SK-N-SH (cell line): ENCODE data around the gene TLCD4. TPM values are rescaled to one million over a fixed set of nuclear protein-coding genes. Genes with fewer than 3 reads are reported as not detected.

Source experiments
- CTCF ChIA-PET: fragments of 300-600, 350-600 bp; formaldehyde crosslinking; extraction: SDS; loops from one replicate; lab custom pipeline; 2021; lab: Yijun Ruan, JAX
- POLR2A ChIA-PET: fragments of 350-600 bp; sonication (Branson Sonifier 250); formaldehyde crosslinking; extraction: SDS; loops from one replicate; lab custom pipeline; 2020; ENCODE audit warnings: antibody characterized with exemption, inconsistent platforms; lab: Yijun Ruan, JAX
- DNase-seq: peaks from one replicate; pipeline ENCODE4 v3.0.0; 2012
- H2AFZ ChIP-seq: fragments of 200-600 bp; sonication (generic); 2 replicates; pipeline ENCODE4 v1.8.1; 2016; ENCODE audit warnings: antibody characterized with exemption, mild to moderate bottlenecking, low read depth
- H3F3A ChIP-seq: fragments of 200-600 bp; sonication (generic); replicated peaks from 2 replicates; pipeline ENCODE3; 2016; ENCODE audit warnings: antibody characterized with exemption, mild to moderate bottlenecking; ENCODE audit not compliant: insufficient read depth
- H3K27ac ChIP-seq, 2 experiments: fragments of 200-500 bp in 1 of 2; fragments of 200-600 bp in 1 of 2; sonication (Bioruptor generic) in 1 of 2; sonication (generic), shearing (Covaris generic) in 1 of 2; 2 replicates each; pipeline versions ENCODE4 v1.5.1 to v1.6.1; 2014 to 2016; ENCODE audit warnings: low read depth in 2 of 2, inconsistent platforms in 1 of 2, low read length in 1 of 2, mild to moderate bottlenecking in 1 of 2, mixed read lengths in 1 of 2
- H3K27me3 ChIP-seq: fragments of 200-600 bp; sonication (generic), shearing (Covaris generic); 2 replicates; pipeline ENCODE4 v1.6.1; 2016; ENCODE audit warnings: mixed run types; ENCODE audit not compliant: insufficient read depth
- H3K36me3 ChIP-seq, 2 experiments: fragments of 200-500 bp in 1 of 2; fragments of 200-600 bp in 1 of 2; sonication (Bioruptor generic) in 1 of 2; sonication (generic) in 1 of 2; replicated peaks in 1 of 2; 2 replicates each; pipeline versions ENCODE3 to v1.5.1; 2014 to 2016; ENCODE audit warnings: low read length in 1 of 2, mild to moderate bottlenecking in 1 of 2; ENCODE audit not compliant: insufficient read depth in 2 of 2, control insufficient read depth in 1 of 2
- H3K4me1 ChIP-seq, 2 experiments: fragments of 200-500 bp in 1 of 2; fragments of 200-600 bp in 1 of 2; sonication (Bioruptor generic) in 1 of 2; sonication (generic), shearing (Covaris generic) in 1 of 2; 2 replicates each; pipeline versions ENCODE4 v1.5.1 to v1.6.1; 2014 to 2016; ENCODE audit warnings: low read depth in 1 of 2, low read length in 1 of 2, mixed run types in 1 of 2; ENCODE audit not compliant: insufficient read depth in 2 of 2, control insufficient read depth in 1 of 2
- H3K4me2 ChIP-seq: fragments of 200-600 bp; sonication (generic), shearing (Covaris generic); 2 replicates; pipeline ENCODE4 v1.6.1; 2017; ENCODE audit warnings: mixed run types
- H3K4me3 ChIP-seq, 2 experiments: fragments of 200-500 bp in 1 of 2; fragments of 200-600 bp in 1 of 2; sonication (Bioruptor generic) in 1 of 2; sonication (generic), shearing (Covaris generic) in 1 of 2; 2 replicates each; pipeline versions ENCODE4 v1.5.1 to v1.8.1; 2014 to 2016; ENCODE audit warnings: low read depth in 2 of 2, inconsistent platforms in 1 of 2, low read length in 1 of 2, mild to moderate bottlenecking in 1 of 2, mixed read lengths in 1 of 2, moderate library complexity in 1 of 2
- H3K79me2 ChIP-seq: fragments of 200-600 bp; sonication (generic); 2 replicates; pipeline ENCODE4 v1.8.1; 2017; ENCODE audit warnings: mild to moderate bottlenecking; ENCODE audit not compliant: insufficient read depth
- H3K9ac ChIP-seq: fragments of 200-600 bp; sonication (generic); 2 replicates; pipeline ENCODE4 v1.6.1; 2017; ENCODE audit warnings: mixed run types
- H3K9me2 ChIP-seq: fragments of 200-600 bp; sonication (generic); 2 replicates; pipeline ENCODE4 v1.6.1; 2017; ENCODE audit warnings: mixed run types
- H3K9me3 ChIP-seq: fragments of 200-600 bp; sonication (generic); 2 replicates; pipeline ENCODE4 v1.6.1; 2017; ENCODE audit warnings: mixed run types, mild to moderate bottlenecking, moderate library complexity
- H4K20me1 ChIP-seq: fragments of 200-600 bp; sonication (generic); 2 replicates; pipeline ENCODE4 v1.6.1; 2017; ENCODE audit warnings: mild to moderate bottlenecking, mixed run types; ENCODE audit not compliant: insufficient read depth
- CHD2 ChIP-seq: fragments of 150-350 bp; IDR thresholded peaks from 2 replicates; pipeline ENCODE4 v1.6.1; 2018; ENCODE audit warnings: low read length; ENCODE audit not compliant: partially characterized antibody
- EZH2phosphoT487 ChIP-seq: fragments of 200-600 bp; sonication (generic); IDR thresholded peaks from 2 replicates; pipeline ENCODE4 v1.6.1; 2017; ENCODE audit warnings: low read depth, mixed run types, mild to moderate bottlenecking, antibody characterized with exemption, moderate library complexity, borderline replicate concordance
- FOXJ3 ChIP-seq: sonication (generic); formaldehyde crosslinking; IDR thresholded peaks from 2 replicates; pipeline ENCODE4 v1.5.1; 2020; ENCODE audit warnings: mild to moderate bottlenecking, missing genetic modification reagents
- GABPA ChIP-seq: IDR thresholded peaks from 2 replicates; pipeline ENCODE4 v1.4.0; 2012; ENCODE audit warnings: low read depth, mild to moderate bottlenecking
- JUND ChIP-seq: IDR thresholded peaks from 2 replicates; pipeline ENCODE4 v1.4.0; 2012
- MEF2A ChIP-seq: IDR thresholded peaks from 2 replicates; pipeline ENCODE4 v1.4.0; 2012; ENCODE audit warnings: low read depth, borderline replicate concordance
- MXI1 ChIP-seq: IDR thresholded peaks from 2 replicates; pipeline ENCODE4 v1.6.1; 2012; ENCODE audit warnings: mild to moderate bottlenecking, low read depth, low read length, improper control_type of control experiment
- NFIC ChIP-seq: IDR thresholded peaks from 2 replicates; pipeline ENCODE4 v1.4.0; 2012; ENCODE audit warnings: borderline replicate concordance
- NRF1 ChIP-seq: IDR thresholded peaks from 2 replicates; pipeline ENCODE4 v1.6.1; 2012; ENCODE audit warnings: low read depth, mild to moderate bottlenecking, low read length
- POLR2AphosphoS5 ChIP-seq: IDR thresholded peaks from 2 replicates; pipeline ENCODE4 v1.6.1; 2012; ENCODE audit warnings: low read depth, low read length
- RAD21 ChIP-seq: IDR thresholded peaks from 2 replicates; pipeline ENCODE4 v1.6.1; 2012; ENCODE audit warnings: mild to moderate bottlenecking, low read length
- SIN3A ChIP-seq: IDR thresholded peaks from 2 replicates; pipeline ENCODE4 v1.6.1; 2012; ENCODE audit warnings: low read depth, mild to moderate bottlenecking, low read length, moderate library complexity, borderline replicate concordance
- SMC3 ChIP-seq: IDR thresholded peaks from 2 replicates; pipeline ENCODE4 v1.6.1; 2012; ENCODE audit warnings: low read depth, low read length, improper control_type of control experiment
- TAF1 ChIP-seq: IDR thresholded peaks from 2 replicates; pipeline ENCODE4 v1.6.1; 2012; ENCODE audit warnings: low read depth, mild to moderate bottlenecking, low read length, moderate library complexity, borderline replicate concordance
- TEAD4 ChIP-seq: IDR thresholded peaks from 2 replicates; pipeline ENCODE4 v1.4.0; 2012; ENCODE audit warnings: mild to moderate bottlenecking, borderline replicate concordance; ENCODE audit not compliant: insufficient read depth
- WGBS: methylation state at CpG from one replicate; pipeline ENCODE4 v1.1.6; 2017; ENCODE audit warnings: low lambda C conversion rate; 5-methylcytosine and 5-hydroxymethylcytosine counted together
- polyA plus RNA-seq, 3 experiments: library from polyadenylated mRNA; depleted of rRNA; stranded (reverse); fragments of >200 nt; gene quantifications; 2 replicates each; pipeline ENCODE4 v1.2.3, GENCODE V29; 2012
- TF ChIP-seq, protein P1 (sequence below): IDR thresholded peaks from 2 replicates; pipeline ENCODE4 v1.4.0; 2012; ENCODE audit warnings: low read depth, borderline replicate concordance
- TF ChIP-seq, protein P2 (sequence below): IDR thresholded peaks from 2 replicates; pipeline ENCODE4 v1.6.1; 2012; ENCODE audit warnings: mild to moderate bottlenecking, low read depth, low read length, moderate library complexity
- TF ChIP-seq, protein P3 (sequence below): fragments of 200-600 bp; sonication (generic); IDR thresholded peaks from 2 replicates; pipeline ENCODE4 v1.6.1; 2017; ENCODE audit warnings: antibody characterized with exemption, mild to moderate bottlenecking, moderate library complexity
- TF ChIP-seq, protein P4 (sequence below): IDR thresholded peaks from 2 replicates; pipeline ENCODE4 v1.4.0; 2012; ENCODE audit warnings: low read depth
- TF ChIP-seq, protein P5 (sequence below): fragments of 150-350 bp; IDR thresholded peaks from 2 replicates; pipeline ENCODE4 v1.6.1; 2017; ENCODE audit warnings: antibody characterized with exemption, low read length, low read depth, borderline replicate concordance
- TF ChIP-seq, protein P6 (sequence below): fragments of 150-350 bp; IDR thresholded peaks from 2 replicates; pipeline ENCODE4 v1.6.1; 2016; ENCODE audit warnings: mild to moderate bottlenecking, low read depth, low read length

TLCD4 gene
- polyA plus RNA-seq, 1 of the 3 experiments (the other 2 are of a cell fraction) = 0.69 TPM

DNA sequence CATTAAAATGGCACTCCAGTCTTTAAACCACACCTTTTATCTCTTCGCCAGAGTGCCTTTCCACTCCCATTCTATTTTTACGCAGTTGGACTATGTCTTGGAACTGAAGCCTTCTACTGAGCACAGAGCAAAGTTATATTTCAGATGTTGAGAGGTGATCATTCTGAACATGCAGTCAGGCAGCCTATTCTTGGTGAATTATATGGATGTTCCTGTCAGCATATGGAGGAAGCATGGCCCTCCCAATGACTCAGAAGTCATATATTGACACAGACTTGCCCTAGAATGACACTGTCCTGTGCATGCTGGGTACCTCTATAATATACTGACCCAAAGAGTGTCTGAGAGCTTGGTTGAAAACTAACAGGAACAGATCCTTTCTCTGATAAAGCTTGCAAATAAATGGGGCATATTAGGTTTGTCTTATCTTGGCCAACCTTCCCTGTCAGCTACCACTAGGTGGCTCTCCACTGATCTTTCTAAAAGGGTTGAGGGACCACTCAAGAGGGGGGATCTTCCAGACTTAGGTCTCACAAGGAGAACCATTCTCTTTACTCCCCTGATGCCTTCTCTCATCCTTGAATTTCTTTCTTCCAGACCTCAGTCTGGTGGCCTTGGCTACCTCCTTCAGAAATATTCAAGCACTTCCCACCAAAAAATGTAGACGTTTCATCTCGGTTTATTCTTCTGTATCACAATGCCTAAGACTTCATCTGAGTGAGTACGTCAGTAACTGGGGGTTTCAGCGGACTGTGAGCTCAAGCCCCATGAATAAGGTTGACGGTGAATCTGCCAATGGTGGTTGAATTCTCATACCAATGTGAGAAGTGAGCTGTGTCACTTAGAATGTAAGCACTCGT is 32.6 kb upstream of the TLCD4 start:
- peak; percentile 61 for DNase-seq
- peaks cover 5% of the 10 kb centered on the region in 2 experiments; a peak in 2 of 4 replicates for H3K4me1 ChIP-seq
- TF ChIP-seq NRF1 (no peak), MXI1 (no peak), NFIC (no peak), TAF1 (no peak), SIN3A (no peak), CHD2 (no peak), MEF2A (no peak), GABPA (no peak), POLR2AphosphoS5 (no peak), FOXJ3 (CRISPR knock-in tag) (no peak), RAD21 (peak; percentile 53), SMC3 (peak; percentile 28; the same call in 1 of the 2 replicates), EZH2phosphoT487 (no peak), JUND (no peak), TEAD4 (no peak)
- TF ChIP-seq, protein P1, sequence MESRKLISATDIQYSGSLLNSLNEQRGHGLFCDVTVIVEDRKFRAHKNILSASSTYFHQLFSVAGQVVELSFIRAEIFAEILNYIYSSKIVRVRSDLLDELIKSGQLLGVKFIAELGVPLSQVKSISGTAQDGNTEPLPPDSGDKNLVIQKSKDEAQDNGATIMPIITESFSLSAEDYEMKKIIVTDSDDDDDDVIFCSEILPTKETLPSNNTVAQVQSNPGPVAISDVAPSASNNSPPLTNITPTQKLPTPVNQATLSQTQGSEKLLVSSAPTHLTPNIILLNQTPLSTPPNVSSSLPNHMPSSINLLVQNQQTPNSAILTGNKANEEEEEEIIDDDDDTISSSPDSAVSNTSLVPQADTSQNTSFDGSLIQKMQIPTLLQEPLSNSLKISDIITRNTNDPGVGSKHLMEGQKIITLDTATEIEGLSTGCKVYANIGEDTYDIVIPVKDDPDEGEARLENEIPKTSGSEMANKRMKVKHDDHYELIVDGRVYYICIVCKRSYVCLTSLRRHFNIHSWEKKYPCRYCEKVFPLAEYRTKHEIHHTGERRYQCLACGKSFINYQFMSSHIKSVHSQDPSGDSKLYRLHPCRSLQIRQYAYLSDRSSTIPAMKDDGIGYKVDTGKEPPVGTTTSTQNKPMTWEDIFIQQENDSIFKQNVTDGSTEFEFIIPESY = no peak
- TF ChIP-seq, protein P2, sequence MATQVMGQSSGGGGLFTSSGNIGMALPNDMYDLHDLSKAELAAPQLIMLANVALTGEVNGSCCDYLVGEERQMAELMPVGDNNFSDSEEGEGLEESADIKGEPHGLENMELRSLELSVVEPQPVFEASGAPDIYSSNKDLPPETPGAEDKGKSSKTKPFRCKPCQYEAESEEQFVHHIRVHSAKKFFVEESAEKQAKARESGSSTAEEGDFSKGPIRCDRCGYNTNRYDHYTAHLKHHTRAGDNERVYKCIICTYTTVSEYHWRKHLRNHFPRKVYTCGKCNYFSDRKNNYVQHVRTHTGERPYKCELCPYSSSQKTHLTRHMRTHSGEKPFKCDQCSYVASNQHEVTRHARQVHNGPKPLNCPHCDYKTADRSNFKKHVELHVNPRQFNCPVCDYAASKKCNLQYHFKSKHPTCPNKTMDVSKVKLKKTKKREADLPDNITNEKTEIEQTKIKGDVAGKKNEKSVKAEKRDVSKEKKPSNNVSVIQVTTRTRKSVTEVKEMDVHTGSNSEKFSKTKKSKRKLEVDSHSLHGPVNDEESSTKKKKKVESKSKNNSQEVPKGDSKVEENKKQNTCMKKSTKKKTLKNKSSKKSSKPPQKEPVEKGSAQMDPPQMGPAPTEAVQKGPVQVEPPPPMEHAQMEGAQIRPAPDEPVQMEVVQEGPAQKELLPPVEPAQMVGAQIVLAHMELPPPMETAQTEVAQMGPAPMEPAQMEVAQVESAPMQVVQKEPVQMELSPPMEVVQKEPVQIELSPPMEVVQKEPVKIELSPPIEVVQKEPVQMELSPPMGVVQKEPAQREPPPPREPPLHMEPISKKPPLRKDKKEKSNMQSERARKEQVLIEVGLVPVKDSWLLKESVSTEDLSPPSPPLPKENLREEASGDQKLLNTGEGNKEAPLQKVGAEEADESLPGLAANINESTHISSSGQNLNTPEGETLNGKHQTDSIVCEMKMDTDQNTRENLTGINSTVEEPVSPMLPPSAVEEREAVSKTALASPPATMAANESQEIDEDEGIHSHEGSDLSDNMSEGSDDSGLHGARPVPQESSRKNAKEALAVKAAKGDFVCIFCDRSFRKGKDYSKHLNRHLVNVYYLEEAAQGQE = no peak
- TF ChIP-seq, protein P3, sequence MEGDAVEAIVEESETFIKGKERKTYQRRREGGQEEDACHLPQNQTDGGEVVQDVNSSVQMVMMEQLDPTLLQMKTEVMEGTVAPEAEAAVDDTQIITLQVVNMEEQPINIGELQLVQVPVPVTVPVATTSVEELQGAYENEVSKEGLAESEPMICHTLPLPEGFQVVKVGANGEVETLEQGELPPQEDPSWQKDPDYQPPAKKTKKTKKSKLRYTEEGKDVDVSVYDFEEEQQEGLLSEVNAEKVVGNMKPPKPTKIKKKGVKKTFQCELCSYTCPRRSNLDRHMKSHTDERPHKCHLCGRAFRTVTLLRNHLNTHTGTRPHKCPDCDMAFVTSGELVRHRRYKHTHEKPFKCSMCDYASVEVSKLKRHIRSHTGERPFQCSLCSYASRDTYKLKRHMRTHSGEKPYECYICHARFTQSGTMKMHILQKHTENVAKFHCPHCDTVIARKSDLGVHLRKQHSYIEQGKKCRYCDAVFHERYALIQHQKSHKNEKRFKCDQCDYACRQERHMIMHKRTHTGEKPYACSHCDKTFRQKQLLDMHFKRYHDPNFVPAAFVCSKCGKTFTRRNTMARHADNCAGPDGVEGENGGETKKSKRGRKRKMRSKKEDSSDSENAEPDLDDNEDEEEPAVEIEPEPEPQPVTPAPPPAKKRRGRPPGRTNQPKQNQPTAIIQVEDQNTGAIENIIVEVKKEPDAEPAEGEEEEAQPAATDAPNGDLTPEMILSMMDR = peak; percentile 68
- TF ChIP-seq, protein P4, sequence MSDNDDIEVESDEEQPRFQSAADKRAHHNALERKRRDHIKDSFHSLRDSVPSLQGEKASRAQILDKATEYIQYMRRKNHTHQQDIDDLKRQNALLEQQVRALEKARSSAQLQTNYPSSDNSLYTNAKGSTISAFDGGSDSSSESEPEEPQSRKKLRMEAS = no peak
- TF ChIP-seq, protein P5, sequence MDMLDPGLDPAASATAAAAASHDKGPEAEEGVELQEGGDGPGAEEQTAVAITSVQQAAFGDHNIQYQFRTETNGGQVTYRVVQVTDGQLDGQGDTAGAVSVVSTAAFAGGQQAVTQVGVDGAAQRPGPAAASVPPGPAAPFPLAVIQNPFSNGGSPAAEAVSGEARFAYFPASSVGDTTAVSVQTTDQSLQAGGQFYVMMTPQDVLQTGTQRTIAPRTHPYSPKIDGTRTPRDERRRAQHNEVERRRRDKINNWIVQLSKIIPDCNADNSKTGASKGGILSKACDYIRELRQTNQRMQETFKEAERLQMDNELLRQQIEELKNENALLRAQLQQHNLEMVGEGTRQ = no peak
- TF ChIP-seq, protein P6, sequence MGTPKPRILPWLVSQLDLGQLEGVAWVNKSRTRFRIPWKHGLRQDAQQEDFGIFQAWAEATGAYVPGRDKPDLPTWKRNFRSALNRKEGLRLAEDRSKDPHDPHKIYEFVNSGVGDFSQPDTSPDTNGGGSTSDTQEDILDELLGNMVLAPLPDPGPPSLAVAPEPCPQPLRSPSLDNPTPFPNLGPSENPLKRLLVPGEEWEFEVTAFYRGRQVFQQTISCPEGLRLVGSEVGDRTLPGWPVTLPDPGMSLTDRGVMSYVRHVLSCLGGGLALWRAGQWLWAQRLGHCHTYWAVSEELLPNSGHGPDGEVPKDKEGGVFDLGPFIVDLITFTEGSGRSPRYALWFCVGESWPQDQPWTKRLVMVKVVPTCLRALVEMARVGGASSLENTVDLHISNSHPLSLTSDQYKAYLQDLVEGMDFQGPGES = no peak
- TF ChIP-seq, all 33 proteins: peak for 3
- H3K9me3 ChIP-seq = no peaks in the 10 kb centered on the region
- peak overlapping the region; percentile 43; the same call in 1 of the 2 replicates for H2AFZ ChIP-seq
- H4K20me1 ChIP-seq = no peaks in the 10 kb centered on the region
- 76% methylated on average over 8 of the region's 8 CpGs for WGBS
- CTCF ChIA-PET = interaction anchor here (0.6 to 3.8 kb wide), 18 partner anchors 9 to 930 kb away, joined by 3 to 13 read pairs (median 3); partner anchors contain the start of genes ALG14, RWDD3 and TLCD4
- H3K27ac ChIP-seq = no peak overlapping the region
- H3K27me3 ChIP-seq = no peaks in the 10 kb centered on the region; the same call in 1 of the 2 replicates
- H3K4me3 ChIP-seq = no peak overlapping the region
- no peak overlapping the region for H3K4me2 ChIP-seq
- no peaks in the 10 kb centered on the region for H3K9me2 ChIP-seq
- no peak overlapping the region for H3K9ac ChIP-seq
- no peaks in the 10 kb centered on the region for H3K36me3 ChIP-seq
- no peaks in the 10 kb centered on the region for H3K79me2 ChIP-seq
- peaks cover 10% of the 10 kb centered on the region for H3F3A ChIP-seq
- POLR2A ChIA-PET = no interaction called here
